Melanocyte of skin (primary cell): Measurements from ENCODE around the gene KLHL3. TPM values are rescaled to one million over a fixed set of nuclear protein-coding genes. Genes with fewer than 3 reads are reported as not detected.

ENCODE experiments used
- small RNA-seq, 2 donors: library from RNA; depleted of rRNA; stranded (forward); fragments of <200 nt; gene quantifications; one replicate each; pipeline ENCODE3, GENCODE V24; 2012
- total RNA-seq, 2 donors: library from RNA; depleted of rRNA; stranded (reverse); fragments of >200 nt; gene quantifications; 2 replicates each; pipeline ENCODE4 v1.2.3, GENCODE V29; 2012

Gene KLHL3
- total RNA-seq: 1 to 10 TPM in 1 of 2 donors, under 1 TPM in 1; 1.00 to 5.5 TPM

GRCh38 chr5:137735555-137736284 is at the start of gene KLHL3:
Gene KLHL3 (minus strand): TSS chr5:137736089. CDS start chr5:137735646, 443 bp downstream.

DNA sequence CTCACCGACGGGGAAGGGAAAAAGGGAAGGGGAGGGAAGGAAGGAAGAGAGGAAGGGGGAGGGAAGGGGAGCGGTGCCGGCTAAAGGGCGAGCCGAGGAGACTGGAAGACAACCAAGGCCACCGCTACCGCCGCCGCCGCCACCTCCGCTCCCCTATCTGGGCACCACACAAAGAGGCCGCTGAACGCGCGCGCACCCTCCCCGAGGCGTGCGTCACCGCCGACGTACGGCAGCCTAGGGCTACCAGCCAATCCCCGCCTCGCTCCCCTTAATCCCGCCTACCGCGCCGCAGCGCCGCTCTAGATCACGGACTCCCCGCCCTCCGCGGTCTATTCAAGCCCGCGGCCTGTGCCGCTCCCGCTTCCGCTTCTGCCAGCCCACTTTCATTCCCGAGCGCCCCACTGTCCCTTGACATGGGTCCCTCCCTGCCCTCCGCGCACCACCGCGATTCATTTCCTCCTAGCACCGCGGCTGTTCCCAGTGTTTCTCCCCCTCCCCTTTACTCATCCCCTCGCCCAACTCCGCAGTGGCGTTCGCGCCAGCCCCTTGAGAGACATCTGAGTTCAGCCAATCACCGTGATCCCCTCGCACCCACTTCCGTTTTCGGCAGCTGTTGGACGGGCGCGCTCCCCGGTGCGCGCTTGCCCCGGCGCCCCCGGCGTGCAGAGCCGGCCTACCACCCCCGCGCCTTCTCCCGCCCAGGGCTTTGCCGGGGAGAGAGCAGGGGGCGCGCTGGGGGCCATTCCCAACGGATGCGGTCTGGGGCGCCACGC is 18.5 kb upstream of the KLHL3 start, which contains the start of gene HNRNPA0:
HNRNPA0 (minus strand) TSS at position 176 of the 773 bp plus-strand sequence. CDS start 297 bp downstream, outside the sequence.

Small RNA genes lying within 50 kb of the gene (small RNA-seq; reads per million reads assigned to genes)
- gene MIR874: 3.9 to 5.2 reads per million in 2 donors

Other genes starting within 250 kb of the KLHL3 start
- gene SPOCK1, start 236.8 kb downstream of the KLHL3 start, total RNA-seq: 10 to 100 TPM; 22.0 to 43.7 TPM
- gene HNRNPA0, start 18.3 kb upstream of the KLHL3 start, total RNA-seq: 10 to 100 TPM in 1 of 2 donors, 1 to 10 TPM in 1; 6.5 to 11.0 TPM
- gene MYOT, start 131.8 kb upstream of the KLHL3 start, total RNA-seq: not detected
- gene PKD2L2, start 153.4 kb upstream of the KLHL3 start, total RNA-seq: under 1 TPM; under 0.01 to 0.33 TPM